Measurements from ENCODE around the gene OR9Q1.

OR9Q1 gene

DNA sequence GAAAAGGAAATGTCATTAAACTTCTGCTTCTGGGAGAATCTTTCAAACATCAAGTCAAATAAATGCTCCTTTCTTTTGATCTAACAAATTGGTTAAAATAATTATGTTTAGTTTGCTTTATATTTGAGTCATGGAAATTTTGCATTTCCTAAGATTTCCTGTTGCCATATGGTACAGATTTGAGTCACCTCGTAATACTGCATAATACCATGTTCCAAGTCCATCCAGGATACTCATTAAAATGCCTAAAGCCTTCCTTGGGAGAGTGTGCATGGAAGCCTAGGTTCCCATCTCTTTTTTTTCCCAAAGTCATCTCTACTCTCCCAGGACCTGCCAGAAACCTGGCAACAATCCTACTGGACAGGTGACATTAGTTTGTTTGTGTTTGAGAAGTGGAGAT, 97.4 kb downstream of the OR9Q1 start:
- no peak for DNase-seq (ENCODE audit: low read depth, low spot score)
- no peak overlapping the region for H3K27ac ChIP-seq

- no peak within 1 kb of the TSS for H3K27ac ChIP-seq
- no peak for DNase-seq (ENCODE audit: low read depth, low spot score)
Measured at GRCh38 chr11:58125469-58125868, 101.8 kb downstream of the OR9Q1 start, which contains the start of gene OR9I1. OR9I1 (minus strand) TSS chr11:58125530; CDS start chr11:58119444, 6,086 bp downstream.

DNA sequence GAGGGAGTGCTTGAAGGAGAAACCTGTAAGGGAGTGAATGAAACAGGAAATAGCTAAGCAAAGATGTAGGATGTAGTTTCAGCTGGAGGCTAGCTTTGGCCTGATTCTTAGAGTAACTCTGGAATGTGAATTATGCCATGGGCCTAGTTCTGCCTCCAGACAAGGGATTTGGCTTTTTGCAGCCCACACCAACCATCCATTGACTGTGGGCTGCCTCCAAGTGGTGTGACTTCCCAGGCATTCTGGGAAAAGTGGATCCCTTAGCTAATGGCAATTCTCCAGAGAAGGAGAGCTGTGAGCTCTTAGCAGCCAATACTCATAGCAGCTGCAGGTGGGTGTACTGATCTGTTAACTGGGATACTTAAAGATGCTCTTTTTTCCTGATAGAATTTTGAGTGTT, 103.7 kb downstream of the OR9Q1 start:
- no peak for DNase-seq (ENCODE audit: low read depth, low spot score)

GRCh38 chr11:58133309-58134076, 109.8 kb downstream of the OR9Q1 start:
- DNase-seq (ENCODE audit: low read depth, low spot score): peak; percentile 12
- H3K27ac ChIP-seq: no peak overlapping the region

More for the DNA sequence above, 103.7 kb downstream of the OR9Q1 start:
- no peak overlapping the region for H3K27ac ChIP-seq

GRCh38 chr11:58134151-58134550, 110.5 kb downstream of the OR9Q1 start:
- DNase-seq (ENCODE audit: low read depth, low spot score): no peak
- no peak overlapping the region for H3K27ac ChIP-seq

GRCh38 chr11:58135171-58135570, 111.5 kb downstream of the OR9Q1 start:
- DNase-seq (ENCODE audit: low read depth, low spot score): no peak
- H3K27ac ChIP-seq: no peak overlapping the region

- no peak overlapping the region for H3K27ac ChIP-seq
- DNase-seq (ENCODE audit: low read depth, low spot score): no peak
Measured at GRCh38 chr11:58142761-58143160, 119.1 kb downstream of the OR9Q1 start.

GRCh38 chr11:58152781-58153180, 129.1 kb downstream of the OR9Q1 start:
- no peak for DNase-seq (ENCODE audit: low read depth, low spot score)
- H3K27ac ChIP-seq: no peak overlapping the region

DNA sequence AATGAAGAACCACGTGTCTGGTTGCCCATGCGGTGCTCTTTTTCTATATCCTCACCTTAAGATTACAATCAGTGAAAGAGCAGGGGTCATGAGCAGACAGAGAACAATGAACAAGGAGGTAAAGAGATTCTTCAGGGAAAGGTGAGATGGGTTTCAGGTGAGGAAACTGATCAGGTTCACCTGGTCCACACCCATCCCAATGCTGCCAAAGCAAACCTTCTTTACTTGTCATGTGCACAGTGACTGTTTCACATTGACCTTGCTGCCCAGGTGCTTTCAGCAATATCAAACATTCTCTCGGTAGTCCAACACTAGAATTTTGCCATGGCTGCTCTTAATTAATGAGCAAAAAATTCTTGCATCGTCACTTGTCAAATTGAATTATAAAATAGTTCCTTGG, 140.7 kb downstream of the OR9Q1 start:
- H3K27ac ChIP-seq: no peak overlapping the region
- peak; percentile 5 for DNase-seq (ENCODE audit: low read depth, low spot score)

DNA sequence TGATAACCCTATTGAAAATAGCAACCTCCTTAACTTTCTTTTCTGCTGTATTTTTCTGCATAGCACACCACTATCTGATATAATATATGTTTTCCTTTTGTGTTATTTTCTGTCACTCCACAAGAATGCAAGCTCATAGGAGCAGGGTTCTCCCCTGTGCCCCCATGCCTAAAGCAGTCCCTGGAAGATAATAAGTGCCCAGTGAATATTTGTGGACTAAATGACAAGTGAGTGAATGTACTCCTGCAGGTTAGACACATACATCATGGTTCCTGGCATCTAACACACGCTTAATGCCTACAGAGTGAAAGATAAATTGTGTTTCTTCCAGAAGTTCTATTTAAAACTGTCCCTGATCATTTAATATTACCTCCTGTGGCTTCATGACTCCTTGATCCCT, 141.3 kb downstream of the OR9Q1 start:
- no peak overlapping the region for H3K27ac ChIP-seq
- no peak for DNase-seq (ENCODE audit: low read depth, low spot score)

DNA sequence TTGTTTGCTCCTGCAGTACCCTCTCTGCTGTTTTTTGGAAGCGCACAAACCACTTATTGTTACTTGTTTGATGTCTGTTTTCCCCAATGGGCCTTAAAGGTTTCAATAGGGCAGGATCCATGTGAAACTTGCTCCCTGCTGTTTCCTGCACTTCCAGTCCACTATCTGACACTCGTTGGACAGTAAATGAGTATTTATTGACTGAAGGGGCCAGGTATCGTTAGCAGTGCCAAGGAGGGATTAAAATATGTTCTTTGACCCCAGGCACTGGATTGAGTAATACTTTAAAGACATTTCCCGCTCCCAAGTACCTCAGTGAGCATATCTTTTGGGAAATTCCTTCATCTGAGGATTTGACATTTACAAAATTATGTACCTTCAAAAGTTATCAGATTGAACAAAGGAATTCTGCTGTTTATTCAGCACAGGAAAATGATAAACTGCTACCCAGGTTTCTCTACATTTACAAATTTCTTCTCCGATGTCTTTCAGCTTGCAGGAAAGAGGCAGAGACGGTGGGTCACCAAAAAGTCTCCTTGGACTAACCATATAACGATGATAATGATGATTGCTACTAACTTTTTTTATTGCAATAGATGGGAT, 141.9 kb downstream of the OR9Q1 start:
- no peak overlapping the region for H3K27ac ChIP-seq
- no peak for DNase-seq (ENCODE audit: low read depth, low spot score)

DNA sequence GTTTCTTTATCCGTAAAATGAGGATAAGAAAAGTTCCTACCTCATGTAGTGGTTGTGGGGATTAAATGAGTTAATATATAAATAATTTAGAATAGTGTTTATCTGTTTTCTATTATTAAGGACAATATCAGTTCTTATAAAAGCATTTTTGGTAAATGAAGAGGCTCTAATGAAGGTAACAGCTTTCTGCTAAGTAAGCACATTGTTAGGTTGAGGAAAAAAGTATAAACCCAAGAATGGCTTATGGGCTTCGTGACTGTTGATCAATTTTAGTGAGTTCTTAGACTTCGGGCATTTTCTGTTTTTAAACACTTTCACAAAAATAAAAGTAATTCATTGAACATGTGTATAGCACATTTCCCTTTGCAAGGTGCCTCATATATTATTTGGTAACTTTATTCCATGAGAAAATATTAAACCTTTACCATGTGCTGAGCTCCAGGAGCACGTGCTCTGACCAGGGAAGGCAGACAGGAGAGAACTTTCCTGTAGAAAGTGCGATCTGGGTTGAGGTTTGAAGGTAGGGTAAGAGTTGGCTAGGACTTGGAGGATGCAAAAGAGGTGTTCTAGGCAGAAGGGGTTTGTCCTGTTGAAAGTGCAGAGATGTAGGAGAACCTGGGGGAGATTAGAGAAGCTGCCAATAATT, 153.9 kb downstream of the OR9Q1 start:
- DNase-seq (ENCODE audit: low read depth, low spot score): no peak
- no peak overlapping the region for H3K27ac ChIP-seq

- DNase-seq (ENCODE audit: low read depth, low spot score): no peak
- no peak overlapping the region for H3K27ac ChIP-seq
Measured at GRCh38 chr11:58178444-58178843, 154.8 kb downstream of the OR9Q1 start.

DNA sequence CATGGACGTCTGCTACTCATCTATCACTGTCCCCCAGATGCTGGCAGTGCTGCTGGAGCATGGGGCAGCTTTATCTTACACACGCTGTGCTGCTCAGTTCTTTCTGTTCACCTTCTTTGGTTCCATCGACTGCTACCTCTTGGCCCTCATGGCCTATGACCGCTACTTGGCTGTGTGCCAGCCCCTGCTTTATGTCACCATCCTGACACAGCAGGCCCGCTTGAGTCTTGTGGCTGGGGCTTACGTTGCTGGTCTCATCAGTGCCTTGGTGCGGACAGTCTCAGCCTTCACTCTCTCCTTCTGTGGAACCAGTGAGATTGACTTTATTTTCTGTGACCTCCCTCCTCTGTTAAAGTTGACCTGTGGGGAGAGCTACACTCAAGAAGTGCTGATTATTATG, 156.0 kb downstream of the OR9Q1 start:
- DNase-seq (ENCODE audit: low read depth, low spot score): no peak
- H3K27ac ChIP-seq: no peak overlapping the region

DNA sequence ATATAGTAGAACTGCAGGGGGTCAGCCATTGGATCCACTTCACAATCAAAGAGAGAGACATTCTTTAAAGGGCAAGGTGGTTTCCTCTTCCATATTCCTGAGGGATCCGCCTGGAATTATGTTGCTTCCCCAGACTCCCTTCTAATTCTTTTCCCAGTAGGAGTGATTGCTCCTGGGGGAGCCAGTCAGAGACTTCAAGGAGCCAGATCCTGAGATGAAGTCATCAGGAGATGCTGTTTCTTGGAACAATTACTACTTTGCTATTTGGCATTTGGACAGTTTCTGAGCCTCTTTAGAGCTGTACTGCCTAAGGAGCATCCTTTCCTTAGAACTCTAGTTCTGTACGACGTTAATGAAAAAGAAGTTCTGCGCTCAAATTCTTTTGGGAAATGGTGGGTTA, 163.3 kb downstream of the OR9Q1 start:
- H3K27ac ChIP-seq: no peak overlapping the region
- DNase-seq (ENCODE audit: low read depth, low spot score): no peak

DNA sequence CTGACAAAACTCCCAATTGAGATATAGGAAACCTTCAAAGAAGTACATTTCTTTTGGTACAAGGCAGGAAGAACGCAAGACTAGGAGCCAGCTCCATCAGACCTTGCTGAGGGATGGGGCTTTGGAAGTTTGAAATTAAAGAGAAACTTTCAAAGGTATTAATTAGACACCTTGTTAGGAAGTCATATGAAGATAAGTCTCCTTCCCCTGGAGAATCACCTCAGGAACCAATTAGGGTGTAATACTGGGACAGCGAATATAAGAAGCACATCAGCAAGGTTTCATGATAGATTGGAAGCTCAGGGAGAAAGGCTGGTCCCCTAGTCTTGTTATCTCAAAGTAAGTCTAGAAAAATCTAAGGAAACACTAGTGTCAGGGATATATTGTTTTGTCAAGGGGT, 165.1 kb downstream of the OR9Q1 start, which contains the start of gene OR9Q2:
TSS of gene OR9Q2 (plus strand) at position 301 of the 400 bp plus-strand sequence. CDS start 1,421 bp downstream, outside the sequence.
- no peak within 1 kb of the TSS for H3K27ac ChIP-seq
- no peak for DNase-seq (ENCODE audit: low read depth, low spot score)

GRCh38 chr11:58192229-58192628, 168.5 kb downstream of the OR9Q1 start:
- H3K27ac ChIP-seq: no peak overlapping the region
- DNase-seq (ENCODE audit: low read depth, low spot score): peak; percentile 5

GRCh38 chr11:58193391-58193790, 169.7 kb downstream of the OR9Q1 start:
- no peak for DNase-seq (ENCODE audit: low read depth, low spot score)
- no peak overlapping the region for H3K27ac ChIP-seq

GRCh38 chr11:58195939-58196338, 172.3 kb downstream of the OR9Q1 start:
- no peak overlapping the region for H3K27ac ChIP-seq
- DNase-seq (ENCODE audit: low read depth, low spot score): no peak

DNA sequence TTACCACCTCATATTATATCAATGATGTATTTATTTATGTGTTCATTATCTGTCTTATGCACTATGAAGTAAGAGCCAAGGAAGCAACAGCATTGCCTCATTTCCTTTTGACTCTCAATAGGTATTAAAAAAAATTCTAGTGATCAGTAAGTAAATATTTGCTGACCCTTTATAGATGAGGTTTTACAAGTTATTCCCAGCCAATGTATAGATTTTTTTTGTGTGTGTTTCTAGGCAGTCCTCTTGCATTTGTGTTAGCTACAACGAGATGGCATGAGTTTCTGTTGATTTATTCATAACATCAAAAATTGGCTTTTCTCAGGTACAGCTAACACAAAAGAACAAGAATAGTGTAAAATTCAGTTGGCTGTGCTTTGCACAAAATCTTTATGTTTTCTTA, 175.6 kb downstream of the OR9Q1 start:
- no peak overlapping the region for H3K27ac ChIP-seq
- no peak for DNase-seq (ENCODE audit: low read depth, low spot score)

DNA sequence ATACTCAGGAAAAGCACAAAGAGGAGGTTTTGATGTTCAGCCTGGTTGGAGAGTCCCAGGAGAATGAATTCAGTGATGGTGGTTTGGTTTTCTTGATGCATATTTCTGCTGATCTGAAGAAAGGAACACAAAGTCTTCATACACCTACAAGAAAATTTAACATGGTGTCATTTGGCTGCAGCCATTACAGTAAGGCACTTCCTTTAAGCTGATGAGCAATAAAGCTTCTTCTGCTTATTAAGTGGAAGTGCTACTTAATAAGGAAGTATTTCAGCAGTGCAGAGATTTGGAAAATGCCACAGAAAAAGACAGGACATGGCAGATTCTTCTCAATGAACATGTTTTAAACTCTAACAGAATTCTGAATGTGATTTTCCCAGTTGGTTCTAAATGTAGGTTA, 180.4 kb downstream of the OR9Q1 start, which contains the start of gene OR1S2:
TSS of gene OR1S2 (minus strand) at position 101 of the 400 bp plus-strand sequence. CDS start at position 101, 0 bp downstream.
- no peak within 1 kb of the TSS for H3K27ac ChIP-seq
- no peak for DNase-seq (ENCODE audit: low read depth, low spot score)

All from epithelial cell of prostate (primary cell).